SK-N-SH treated with all-trans-retinoic acid at 6 μM for 48 hours (cell line): ENCODE measurements around the gene TRPM2.

Experiments
- ARNTL ChIP-seq: fragments of 450-650 bp; formaldehyde crosslinking; IDR thresholded peaks from 2 replicates; pipeline ENCODE4 v1.5.0; 2020; ENCODE audit warnings: low read depth, mild to moderate bottlenecking, moderate library complexity, borderline replicate concordance
- ESRRG ChIP-seq: fragments of 250-450 bp; sonication (Bioruptor Pico); IDR thresholded peaks from 2 replicates; pipeline ENCODE4 v1.6.1; 2021; ENCODE audit warnings: mild to moderate bottlenecking
- GLIS3 ChIP-seq: fragments of 250-450 bp; sonication (Bioruptor Pico); IDR thresholded peaks from 2 replicates; pipeline ENCODE4 v1.5.0; 2020; ENCODE audit warnings: mild to moderate bottlenecking, moderate library complexity
- ISL1 ChIP-seq: fragments of 250-450 bp; sonication (Bioruptor Pico); IDR thresholded peaks from 2 replicates; pipeline ENCODE4 v2.1.2; 2022; ENCODE audit warnings: mild to moderate bottlenecking, moderate library complexity
- PATZ1 ChIP-seq: fragments of 250-450 bp; sonication (Bioruptor Pico); IDR thresholded peaks from 2 replicates; pipeline ENCODE4 v1.8.0; 2020; ENCODE audit warnings: mild to moderate bottlenecking, moderate library complexity, borderline replicate concordance
- POU6F1 ChIP-seq: fragments of 250-450 bp; sonication (Bioruptor Pico); IDR thresholded peaks from 2 replicates; pipeline ENCODE4 v1.8.0; 2021; ENCODE audit warnings: low read depth, mild to moderate bottlenecking, moderate library complexity, borderline replicate concordance
- RARB ChIP-seq: fragments of 250-450 bp; sonication (Bioruptor Pico); IDR thresholded peaks from 2 replicates; pipeline ENCODE4 v1.8.0; 2021; ENCODE audit warnings: mild to moderate bottlenecking, moderate library complexity
- TCF4 ChIP-seq: fragments of 250-450 bp; sonication (Bioruptor Pico); IDR thresholded peaks from 2 replicates; pipeline ENCODE4 v1.8.0; 2021; ENCODE audit warnings: mild to moderate bottlenecking, moderate library complexity, borderline replicate concordance
- TOX ChIP-seq: fragments of 250-450 bp; sonication (Bioruptor Pico); IDR thresholded peaks from 2 replicates; pipeline ENCODE4 v1.8.0; 2021; ENCODE audit warnings: mild to moderate bottlenecking, moderate library complexity, borderline replicate concordance
- ZC3H10 ChIP-seq: fragments of 250-450 bp; sonication (Bioruptor Pico); IDR thresholded peaks from 2 replicates; pipeline ENCODE4 v1.5.1; 2021; ENCODE audit warnings: mild to moderate bottlenecking, moderate library complexity

GRCh38 chr21:44459712-44460440 lies 106.5 kb downstream of the TRPM2 start:
- TF ChIP-seq ISL1 (CRISPR knock-in tag) (no peak), POU6F1 (CRISPR knock-in tag) (no peak), PATZ1 (CRISPR knock-in tag) (no peak), TOX (no peak), RARB (no peak), ZC3H10 (no peak), ARNTL (CRISPR knock-in tag) (no peak), TCF4 (CRISPR knock-in tag) (no peak), ESRRG (CRISPR knock-in tag) (no peak), GLIS3 (no peak)
